MCF 10A (cell line): ENCODE data around the gene GDI1. TPM values are rescaled to one million over a fixed set of nuclear protein-coding genes. Genes with fewer than 3 reads are reported as not detected.

Experiments
- BruUV-seq: library from RNA; stranded (reverse); fragments of 400-500 nt; replicated peaks from 2 replicates; lab custom pipeline; 2021; lab: Mats Ljungman, UMichigan
- CTCF ChIA-PET: fragments of 300-600 bp; sonication (Branson Sonifier 250); formaldehyde crosslinking; extraction: SDS; loops from one replicate; lab custom pipeline; 2021; ENCODE audit warnings: antibody characterized with exemption, inconsistent platforms; lab: Yijun Ruan, JAX
- POLR2A ChIA-PET: fragments of 300-600, 350-650 bp; sonication (Branson Sonifier 250); formaldehyde crosslinking; extraction: SDS; loops from one replicate; lab custom pipeline; 2020; ENCODE audit warnings: antibody characterized with exemption, inconsistent platforms; lab: Yijun Ruan, JAX
- DNase-seq: peaks from one replicate; pipeline ENCODE4 v3.0.0-alpha.2; 2018; ENCODE audit not compliant: unreplicated experiment
- H3K27ac Mint-ChIP-seq: one replicate; pipeline ENCODE4 v1.8.0; 2022; ENCODE audit warnings: mild to moderate bottlenecking, low read depth, mixed read lengths; ENCODE audit not compliant: unreplicated experiment
- H3K27me3 Mint-ChIP-seq: one replicate; pipeline ENCODE4 v1.8.0; 2022; ENCODE audit warnings: mixed read lengths; ENCODE audit not compliant: insufficient read depth, unreplicated experiment
- H3K36me3 Mint-ChIP-seq: one replicate; pipeline ENCODE4 v1.8.0; 2022; ENCODE audit warnings: mild to moderate bottlenecking, moderate library complexity, mixed read lengths; ENCODE audit not compliant: insufficient read depth, unreplicated experiment
- H3K4me1 Mint-ChIP-seq: one replicate; pipeline ENCODE4 v1.8.0; 2022; ENCODE audit warnings: mixed read lengths; ENCODE audit not compliant: insufficient read depth, unreplicated experiment
- H3K4me3 Mint-ChIP-seq: one replicate; pipeline ENCODE4 v1.8.0; 2022; ENCODE audit warnings: mild to moderate bottlenecking, moderate library complexity, mixed read lengths; ENCODE audit not compliant: unreplicated experiment
- H3K9me3 Mint-ChIP-seq: one replicate; pipeline ENCODE4 v1.8.0; 2022; ENCODE audit warnings: mixed read lengths; ENCODE audit not compliant: unreplicated experiment
- CTCF ChIP-seq: fragments of 200-600 bp; IDR thresholded peaks from one replicate; pipeline ENCODE4 v1.8.0; 2022; ENCODE audit warnings: antibody characterized with exemption, mild to moderate bottlenecking; ENCODE audit not compliant: unreplicated experiment
- intact Hi-C: fragments of 100-400 bp; cut with micrococcal nuclease; formaldehyde crosslinking; loops from 2 replicates; pipeline ENCODE4 v1.14.1; 2022
- microRNA-seq: library from miRNA; unstranded; fragments of <30 nt; microRNA quantifications from one replicate; pipeline ENCODE4 v1.2.0, GENCODE V29; 2022
- total RNA-seq: library from RNA; stranded (reverse); gene quantifications from 2 replicates; pipeline ENCODE4 v1.2.3, GENCODE V29; 2022

GDI1 gene
- total RNA-seq, 1 experiment from 2014 or later, result 89.9 TPM

GRCh38 chrX:154490021-154490413, 53.1 kb downstream of the GDI1 start:
- Mint-ChIP-seq H3K27me3 (peaks cover 10% of the 10 kb centered on the region), H3K4me3 (peak overlapping the region; percentile 76)
- peak; percentile 47 for DNase-seq

GRCh38 chrX:154490414-154491083, 53.6 kb downstream of the GDI1 start, which contains the start of gene SLC10A3:
Gene SLC10A3 (minus strand): TSS chrX:154490629. CDS start chrX:154488940, 1,689 bp downstream.
- no peak for TF ChIP-seq CTCF
- DNase-seq, result peak; percentile 85
- CTCF ChIA-PET, result interaction anchor here (0.7 to 1.9 kb wide), 3 partner anchors 36 to 117 kb away, joined by 4 to 9 read pairs (median 5); no protein-coding TSS in a partner anchor
- no TSS peak for BruUV-seq
- peaks cover 10% of the 10 kb centered on the region for H3K36me3 Mint-ChIP-seq
- peak within 1 kb of the TSS; percentile 83 for H3K27ac Mint-ChIP-seq
- peaks cover 11% of the 10 kb centered on the region for H3K27me3 Mint-ChIP-seq
- POLR2A ChIA-PET, result interaction anchor here (0.6 to 3.2 kb wide), 19 partner anchors 9 to 566 kb away, joined by 3 to 48 read pairs (median 6); partner anchors contain the start of genes ATP6AP1, FAM3A, LAGE3 and PLXNA3
- intact Hi-C loops, result no loop called here
- H3K4me1 Mint-ChIP-seq, result no peaks in the 10 kb centered on the region
- peak within 1 kb of the TSS; percentile 76 for H3K4me3 Mint-ChIP-seq
- no peaks in the 10 kb centered on the region for H3K9me3 Mint-ChIP-seq

More at GRCh38 chrX:154490021-154490413, 53.1 kb downstream of the GDI1 start:
- H3K9me3 Mint-ChIP-seq, result no peaks in the 10 kb centered on the region
- peak overlapping the region; percentile 83 for H3K27ac Mint-ChIP-seq
- peaks cover 10% of the 10 kb centered on the region for H3K36me3 Mint-ChIP-seq
- TF ChIP-seq CTCF, result no peak
- no TSS peak for BruUV-seq
- ChIA-PET POLR2A (interaction anchor here (0.6 to 3.2 kb wide), 21 partner anchors 10 to 567 kb away, joined by 3 to 48 read pairs (median 6); partner anchors contain the start of genes ATP6AP1, FAM3A, LAGE3 and PLXNA3), CTCF (interaction anchor here (0.7 to 1.9 kb wide), 3 partner anchors 37 to 117 kb away, joined by 3 to 9 read pairs (median 5); no protein-coding TSS in a partner anchor)
- no peaks in the 10 kb centered on the region for H3K4me1 Mint-ChIP-seq
- intact Hi-C loops, result no loop called here

Small RNA genes within 50 kb of the gene (microRNA-seq; reads per million reads assigned to microRNA genes)
- 0.53 reads per million for gene MIR6858

Other genes starting within 250 kb of the GDI1 start
- gene OPN1MW2, start 217.4 kb upstream of the GDI1 start, total RNA-seq, result not detected in 2 replicates
- gene OPN1MW3, start 179.6 kb upstream of the GDI1 start, total RNA-seq, result not detected in 2 replicates
- gene TEX28, start 142.0 kb upstream of the GDI1 start, total RNA-seq, result not detected in 2 replicates
- gene TKTL1, start 141.4 kb upstream of the GDI1 start, total RNA-seq, result not detected in 2 replicates
- 1,218 and 1,231 TPM in 2 replicates for gene FLNA, start 62.5 kb upstream of the GDI1 start, total RNA-seq
- 94.5 and 107 TPM in 2 replicates for gene EMD, start 57.9 kb upstream of the GDI1 start, total RNA-seq
- gene RPL10, start 38.8 kb upstream of the GDI1 start, total RNA-seq, result 3,490 and 3,785 TPM in 2 replicates
- 20.5 and 21.2 TPM in 2 replicates for gene DNASE1L1, start 27.9 kb upstream of the GDI1 start, total RNA-seq
- gene TAFAZZIN, start 25.6 kb upstream of the GDI1 start, total RNA-seq, result 48.0 and 59.1 TPM in 2 replicates
- gene ATP6AP1, start 8.5 kb upstream of the GDI1 start, total RNA-seq, result 48.7 and 57.0 TPM in 2 replicates
- 62.1 and 88.7 TPM in 2 replicates for gene FAM50A, start 7.0 kb downstream of the GDI1 start, total RNA-seq
- gene PLXNA3, start 21.1 kb downstream of the GDI1 start, total RNA-seq, result 47.6 and 48.0 TPM in 2 replicates
- gene LAGE3, start 42.1 kb downstream of the GDI1 start, total RNA-seq, result 17.8 and 21.1 TPM in 2 replicates
- 26.7 and 27.9 TPM in 2 replicates for gene UBL4A, start 49.5 kb downstream of the GDI1 start, total RNA-seq
- 17.9 and 21.2 TPM in 2 replicates for gene SLC10A3, start 53.5 kb downstream of the GDI1 start, total RNA-seq
- gene FAM3A, start 79.1 kb downstream of the GDI1 start, total RNA-seq, result 40.9 and 45.3 TPM in 2 replicates
- gene G6PD, start 109.7 kb downstream of the GDI1 start, total RNA-seq, result 42.1 and 49.5 TPM in 2 replicates
- gene IKBKG, start 110.5 kb downstream of the GDI1 start, total RNA-seq, result 29.3 and 32.1 TPM in 2 replicates
- not detected in 2 replicates for gene CTAG1A, start 148.0 kb downstream of the GDI1 start, total RNA-seq
- not detected in 2 replicates for gene CTAG1B, start 182.1 kb downstream of the GDI1 start, total RNA-seq
- not detected in 2 replicates for gene CTAG2, start 216.4 kb downstream of the GDI1 start, total RNA-seq